Liver (tissue), 3 donors: ENCODE results near the gene MS4A4E.

Experiments
- FOXA1 ChIP-seq: IDR thresholded peaks from 2 replicates; pipeline ENCODE4 v1.6.1; 2016; ENCODE audit warnings: antibody characterized with exemption
- JUND ChIP-seq, 2 donors: IDR thresholded peaks; 2 replicates each; pipeline ENCODE4 v1.6.1; 2016; ENCODE audit warnings: antibody characterized with exemption in 2 of 2
- RAD21 ChIP-seq, 2 donors: IDR thresholded peaks; 2 replicates each; pipeline ENCODE4 v1.6.1; 2016; ENCODE audit warnings: antibody characterized with exemption in 2 of 2, mild to moderate bottlenecking in 2 of 2
- SP1 ChIP-seq: IDR thresholded peaks from 2 replicates; pipeline ENCODE4 v1.6.1; 2018; ENCODE audit warnings: antibody characterized with exemption, mild to moderate bottlenecking
- TAF1 ChIP-seq: conservative IDR thresholded peaks from 2 replicates; pipeline ENCODE4 v1.6.1; 2016; ENCODE audit warnings: antibody characterized with exemption, mild to moderate bottlenecking
- ZBTB33 ChIP-seq: IDR thresholded peaks from 2 replicates; pipeline ENCODE4 v1.6.1; 2016; ENCODE audit warnings: antibody characterized with exemption
- TF ChIP-seq, protein P1 (sequence below): fragments of 150-350 bp; IDR thresholded peaks from 2 replicates; pipeline ENCODE4 v1.5.1; 2017; ENCODE audit warnings: improper control_type of control experiment, low read depth, low read length; ENCODE audit not compliant: missing input control
- TF ChIP-seq, protein P2 (sequence below): IDR thresholded peaks from 2 replicates; pipeline ENCODE4 v1.6.1; 2016; ENCODE audit warnings: antibody characterized with exemption
- TF ChIP-seq, protein P3 (sequence below): IDR thresholded peaks from 2 replicates; pipeline ENCODE4 v1.6.1; 2016; ENCODE audit warnings: antibody characterized with exemption
- donor health status: healthy.
- donor health status: healthy.

DNA sequence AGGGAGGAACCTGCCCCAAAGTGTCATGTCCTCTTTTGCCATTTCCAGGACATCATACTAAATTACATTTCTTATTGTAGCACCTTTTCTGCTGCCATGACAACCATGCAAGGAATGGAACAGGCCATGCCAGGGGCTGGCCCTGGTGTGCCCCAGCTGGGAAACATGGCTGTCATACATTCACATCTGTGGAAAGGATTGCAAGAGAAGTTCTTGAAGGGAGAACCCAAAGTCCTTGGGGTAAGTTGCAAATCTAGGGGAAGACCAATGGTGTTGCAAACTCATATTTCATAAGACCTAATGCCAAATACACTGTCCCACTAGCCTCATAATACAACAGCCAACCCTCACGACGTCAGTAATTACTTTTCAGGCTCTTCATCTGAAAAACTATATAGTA, 49.2 kb upstream of the MS4A4E start:
- TF ChIP-seq, protein P1, sequence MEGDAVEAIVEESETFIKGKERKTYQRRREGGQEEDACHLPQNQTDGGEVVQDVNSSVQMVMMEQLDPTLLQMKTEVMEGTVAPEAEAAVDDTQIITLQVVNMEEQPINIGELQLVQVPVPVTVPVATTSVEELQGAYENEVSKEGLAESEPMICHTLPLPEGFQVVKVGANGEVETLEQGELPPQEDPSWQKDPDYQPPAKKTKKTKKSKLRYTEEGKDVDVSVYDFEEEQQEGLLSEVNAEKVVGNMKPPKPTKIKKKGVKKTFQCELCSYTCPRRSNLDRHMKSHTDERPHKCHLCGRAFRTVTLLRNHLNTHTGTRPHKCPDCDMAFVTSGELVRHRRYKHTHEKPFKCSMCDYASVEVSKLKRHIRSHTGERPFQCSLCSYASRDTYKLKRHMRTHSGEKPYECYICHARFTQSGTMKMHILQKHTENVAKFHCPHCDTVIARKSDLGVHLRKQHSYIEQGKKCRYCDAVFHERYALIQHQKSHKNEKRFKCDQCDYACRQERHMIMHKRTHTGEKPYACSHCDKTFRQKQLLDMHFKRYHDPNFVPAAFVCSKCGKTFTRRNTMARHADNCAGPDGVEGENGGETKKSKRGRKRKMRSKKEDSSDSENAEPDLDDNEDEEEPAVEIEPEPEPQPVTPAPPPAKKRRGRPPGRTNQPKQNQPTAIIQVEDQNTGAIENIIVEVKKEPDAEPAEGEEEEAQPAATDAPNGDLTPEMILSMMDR = no peak
- TF ChIP-seq FOXA1 (no peak), RAD21 (IDR thresholded peaks at IDR 0.05) (no peak), JUND (IDR thresholded peaks at IDR 0.05) (no peak), TAF1 (no peak), SP1 (no peak), ZBTB33 (no peak)
- TF ChIP-seq, protein P2, sequence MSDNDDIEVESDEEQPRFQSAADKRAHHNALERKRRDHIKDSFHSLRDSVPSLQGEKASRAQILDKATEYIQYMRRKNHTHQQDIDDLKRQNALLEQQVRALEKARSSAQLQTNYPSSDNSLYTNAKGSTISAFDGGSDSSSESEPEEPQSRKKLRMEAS = no peak
- TF ChIP-seq, protein P3, sequence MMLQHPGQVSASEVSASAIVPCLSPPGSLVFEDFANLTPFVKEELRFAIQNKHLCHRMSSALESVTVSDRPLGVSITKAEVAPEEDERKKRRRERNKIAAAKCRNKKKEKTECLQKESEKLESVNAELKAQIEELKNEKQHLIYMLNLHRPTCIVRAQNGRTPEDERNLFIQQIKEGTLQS = no peak
